B cell (primary cell): ENCODE results near the gene DGKZ. TPM values are rescaled to one million over a fixed set of nuclear protein-coding genes. Genes with fewer than 3 reads are reported as not detected.
"Not testable (repeated sequence)": the region's sequence is repeated elsewhere in the genome, so short reads cannot be mapped to it uniquely, and the experiment has no call there.

ENCODE experiments used
- ATAC-seq: fragments of 200-7000 bp; cut with Tn5 transposase; one replicate; pipeline ENCODE4 v1.10.0; 2021; ENCODE audit warnings: low read depth, mild to moderate bottlenecking, moderate number of reproducible peaks, moderate library complexity
- CTCF ChIA-PET: fragments of 350-600 bp; sonication (Branson Sonifier 250); formaldehyde crosslinking; loops from one replicate; lab custom pipeline; 2021; ENCODE audit warnings: antibody characterized with exemption, inconsistent platforms; lab: Charles Lee
- POLR2A ChIA-PET: fragments of 350-600 bp; sonication (Branson Sonifier 250); formaldehyde crosslinking; loops from one replicate; lab custom pipeline; 2021; ENCODE audit warnings: antibody characterized with exemption; lab: Charles Lee
- DNase-seq: peaks from one replicate; pipeline ENCODE4 v3.0.0; 2013
- H2AFZ ChIP-seq: 2 replicates; pipeline ENCODE4 v1.6.1; 2012; ENCODE audit warnings: mild to moderate bottlenecking, low read depth, low read length; ENCODE audit not compliant: insufficient read depth, poor library complexity, severe bottlenecking
- H3K27ac ChIP-seq, 2 donors: 1 replicate in 1 of 2; 2 replicates in 1 of 2; pipeline ENCODE4 v1.5.1; 2012 to 2013; ENCODE audit warnings: low read length in 2 of 2, mild to moderate bottlenecking in 2 of 2, moderate library complexity in 1 of 2
- H3K27me3 ChIP-seq, 4 experiments: fragments of 200-600 bp in 1 of 4; sonication (generic) in 1 of 4; replicated peaks in 1 of 4; 1 replicate in 2 of 4; 2 replicates in 2 of 4; pipeline versions ENCODE4 v1.6.1 to v1.7.0; 2013 to 2016; ENCODE audit warnings: low read length in 3 of 4, mild to moderate bottlenecking in 2 of 4, mixed read lengths in 1 of 4, moderate library complexity in 1 of 4; ENCODE audit not compliant: insufficient read depth in 4 of 4, control insufficient read depth in 3 of 4; ENCODE audit errors: control extremely low read depth in 1 of 4
- H3K36me3 ChIP-seq, 2 experiments: replicated peaks in 1 of 2; 1 replicate in 1 of 2; 2 replicates in 1 of 2; pipeline versions ENCODE4 v1.6.1 to v1.7.1; 2013; ENCODE audit warnings: low read length in 1 of 2; ENCODE audit not compliant: insufficient read depth in 2 of 2, control insufficient read depth in 1 of 2; ENCODE audit errors: control extremely low read depth in 1 of 2, extremely low read depth in 1 of 2
- H3K4me1 ChIP-seq, 2 donors: fragments of 200-600 bp in 1 of 2; sonication (generic) in 1 of 2; 1 replicate in 1 of 2; 2 replicates in 1 of 2; pipeline versions ENCODE4 v1.5.1 to v1.6.1; 2013 to 2017; ENCODE audit warnings: low read length in 2 of 2; ENCODE audit not compliant: control insufficient read depth in 2 of 2, insufficient read depth in 2 of 2
- H3K4me2 ChIP-seq: replicated peaks from 2 replicates; pipeline ENCODE3; 2012; ENCODE audit warnings: mild to moderate bottlenecking, low read depth, low read length; ENCODE audit not compliant: poor library complexity, severe bottlenecking
- H3K4me3 ChIP-seq, 5 experiments: fragments of 200-600 bp in 1 of 5; sonication (generic) in 1 of 5; 1 replicate in 3 of 5; 2 replicates in 2 of 5; pipeline versions ENCODE4 v1.5.1 to v1.7.0; 2011 to 2016; ENCODE audit warnings: low read length in 4 of 5, mild to moderate bottlenecking in 4 of 5, low read depth in 2 of 5, control low read depth in 1 of 5, moderate library complexity in 1 of 5; ENCODE audit not compliant: insufficient read depth in 1 of 5; ENCODE audit errors: control extremely low read depth in 1 of 5, extremely low read depth in 1 of 5
- H3K79me2 ChIP-seq: fragments of 200-600 bp; sonication (generic); one replicate; pipeline ENCODE4 v1.6.0; 2016; ENCODE audit warnings: low read length; ENCODE audit not compliant: control insufficient read depth, insufficient read depth
- H3K9ac ChIP-seq: fragments of 200-600 bp; sonication (generic); 2 replicates; pipeline ENCODE4 v1.6.1; 2017; ENCODE audit warnings: mild to moderate bottlenecking, low read length, moderate library complexity
- H3K9me3 ChIP-seq, 3 donors: one replicate each; pipeline versions ENCODE4 v1.6.1 to v1.7.1; 2013; ENCODE audit warnings: low read length in 2 of 3; ENCODE audit not compliant: control insufficient read depth in 2 of 3, insufficient read depth in 1 of 3; ENCODE audit errors: control extremely low read depth in 1 of 3
- H4K20me1 ChIP-seq: 2 replicates; pipeline ENCODE4 v1.6.0; 2012; ENCODE audit warnings: mild to moderate bottlenecking, low read length; ENCODE audit not compliant: insufficient read depth, control insufficient read depth, poor library complexity, severe bottlenecking
- H3K27ac Mint-ChIP-seq: one replicate; pipeline ENCODE4 v1.8.0; 2021; ENCODE audit warnings: mixed read lengths
- H3K27me3 Mint-ChIP-seq: one replicate; pipeline ENCODE4 v1.8.0; 2021; ENCODE audit warnings: mixed read lengths
- H3K4me1 Mint-ChIP-seq: one replicate; pipeline ENCODE4 v1.8.0; 2021; ENCODE audit warnings: mixed read lengths
- H3K4me3 Mint-ChIP-seq: one replicate; pipeline ENCODE4 v1.8.0; 2021; ENCODE audit warnings: mixed read lengths
- H3K9me3 Mint-ChIP-seq: one replicate; pipeline ENCODE4 v1.8.0; 2022; ENCODE audit warnings: mixed read lengths; ENCODE audit not compliant: insufficient read depth
- CTCF ChIP-seq: fragments of 200-600 bp; IDR thresholded peaks from one replicate; pipeline ENCODE4 v1.8.0; 2022; ENCODE audit warnings: antibody characterized with exemption, mild to moderate bottlenecking
- EZH2 ChIP-seq: IDR thresholded peaks from 2 replicates; pipeline ENCODE4 v1.6.1; 2012; ENCODE audit warnings: borderline replicate concordance, low read depth, mild to moderate bottlenecking, moderate library complexity, low read length; ENCODE audit not compliant: insufficient read depth, poor library complexity, severe bottlenecking
- WGBS: methylation state at CpG from one replicate; pipeline ENCODE4 v1.1.5; 2013; ENCODE audit warnings: missing lambda C conversion rate; ENCODE audit not compliant: insufficient coverage; 5-methylcytosine and 5-hydroxymethylcytosine counted together
- intact Hi-C: fragments of 100-400 bp; cut with micrococcal nuclease; formaldehyde crosslinking; loops from one replicate; pipeline ENCODE4 v1.10.0; 2022
- polyA plus RNA-seq: library from polyadenylated mRNA; depleted of rRNA; stranded (reverse); fragments of >200 nt; gene quantifications from 2 replicates; pipeline ENCODE4 v1.2.3, GENCODE V29; 2012
- total RNA-seq, 2 donors: library from RNA; stranded (reverse); fragments of 120-200 nt in 1 of 2; gene quantifications; 1 replicate in 1 of 2; 2 replicates in 1 of 2; pipeline versions ENCODE4 v1.2.3 to v1.2.4, GENCODE V29; 2013 to 2022

Gene DGKZ
- total and polyA plus RNA-seq, 2 donors (not counting 1 experiment from before 2014, with no cell fraction given): 56.6 to 79.5 TPM

GRCh38 chr11:46372086-46372485 lies 24.8 kb downstream of the DGKZ start:
- intact Hi-C loops: no loop called here
- Mint-ChIP-seq H3K9me3 (no peaks in the 10 kb centered on the region), H3K27ac (no peak overlapping the region), H3K27me3 (no peaks in the 10 kb centered on the region), H3K4me3 (no peak overlapping the region), H3K4me1 (peaks cover 8% of the 10 kb centered on the region)
- no peaks in the 10 kb centered on the region for H3K9me3 ChIP-seq
- CTCF ChIA-PET: no interaction called here
- no peak overlapping the region for H2AFZ ChIP-seq
- no peaks in the 10 kb centered on the region for H3K27me3 ChIP-seq
- no peak for ATAC-seq
- POLR2A ChIA-PET: no interaction called here
- H3K27ac ChIP-seq: no peak overlapping the region
- peaks cover 0 to 2% of the 10 kb centered on the region in 2 donors for H3K4me1 ChIP-seq
- H3K9ac ChIP-seq: no peak overlapping the region
- peaks cover 6% of the 10 kb centered on the region for H3K79me2 ChIP-seq
- H3K36me3 ChIP-seq: peaks cover 0 to 36% of the 10 kb centered on the region in 2 experiments
- no peak for DNase-seq
- H4K20me1 ChIP-seq: peaks cover 27% of the 10 kb centered on the region
- TF ChIP-seq CTCF: no peak
- no peak for TF ChIP-seq EZH2
- no peak overlapping the region for H3K4me2 ChIP-seq
- 92% methylated on average over 10 of the region's 10 CpGs for WGBS
- H3K4me3 ChIP-seq: no peak overlapping the region

GRCh38 chr11:46372501-46372900 lies 25.2 kb downstream of the DGKZ start:
- H3K27ac Mint-ChIP-seq, H3K27me3 Mint-ChIP-seq, H3K4me1 ChIP-seq, ATAC-seq, H3K9me3 Mint-ChIP-seq, H3K9me3 ChIP-seq, H2AFZ ChIP-seq, H3K4me2 ChIP-seq, H3K27me3 ChIP-seq, H3K4me3 Mint-ChIP-seq, H3K9ac ChIP-seq, POLR2A ChIA-PET, DNase-seq, H3K79me2 ChIP-seq, H3K4me3 ChIP-seq, H3K4me1 Mint-ChIP-seq, CTCF ChIA-PET, H3K27ac ChIP-seq, intact Hi-C loops: not testable (repeated sequence)
- H4K20me1 ChIP-seq: peaks cover 26% of the 10 kb centered on the region
- WGBS: over 99% methylated on average over 14 of the region's 15 CpGs
- H3K36me3 ChIP-seq: peaks cover 0 to 37% of the 10 kb centered on the region in 2 experiments
